ENCODE measurements around the gene STMN1.

Gene STMN1

GRCh38 chr1:25918615-25919014, 12.4 kb upstream of the STMN1 start:
- DNase-seq, result no peak

- DNase-seq, result peak; percentile 35
These were observed 11.8 kb upstream of the STMN1 start for GRCh38 chr1:25917996-25918395.

- DNase-seq, result no peak
These were observed 10.2 kb upstream of the STMN1 start for GRCh38 chr1:25916460-25916859.

- DNase-seq, result no peak
These were observed 8.1 kb upstream of the STMN1 start for GRCh38 chr1:25914074-25914995.

- no peak for DNase-seq
These were observed 7.0 kb upstream of the STMN1 start for GRCh38 chr1:25913206-25913605.

GRCh38 chr1:25912076-25912831, 6.0 kb upstream of the STMN1 start:
- DNase-seq, result no peak

GRCh38 chr1:25911162-25911561, 4.9 kb upstream of the STMN1 start:
- no peak for DNase-seq

- no peak for DNase-seq
These were observed 2.8 kb upstream of the STMN1 start for GRCh38 chr1:25909040-25909439.

GRCh38 chr1:25908161-25908560, 1.9 kb upstream of the STMN1 start:
- no peak for DNase-seq

GRCh38 chr1:25907601-25908000, 1.4 kb upstream of the STMN1 start:
- no peak for DNase-seq

- DNase-seq, result peak; percentile 25
These were observed 553 bp upstream of the STMN1 start for GRCh38 chr1:25906644-25907300.

- DNase-seq, result peak; percentile 98
These were observed 1.1 kb downstream of the STMN1 start for GRCh38 chr1:25904943-25905679.

- no peak for DNase-seq
These were observed 2.2 kb downstream of the STMN1 start for GRCh38 chr1:25903986-25904385.

GRCh38 chr1:25902462-25902861, 3.8 kb downstream of the STMN1 start:
- DNase-seq, result no peak

GRCh38 chr1:25900219-25900618, 6.0 kb downstream of the STMN1 start:
- no peak for DNase-seq

GRCh38 chr1:25899792-25900191, 6.4 kb downstream of the STMN1 start:
- no peak for DNase-seq

GRCh38 chr1:25898223-25899015, 7.8 kb downstream of the STMN1 start:
- DNase-seq, result no peak

- no peak for DNase-seq
These were observed 8.5 kb downstream of the STMN1 start for GRCh38 chr1:25897754-25898153.

GRCh38 chr1:25896266-25896665, 10.0 kb downstream of the STMN1 start:
- DNase-seq, result no peak

- peak; percentile 91 for DNase-seq
These were observed 10.7 kb downstream of the STMN1 start for GRCh38 chr1:25895365-25895990.

GRCh38 chr1:25893116-25893515, 13.1 kb downstream of the STMN1 start:
- DNase-seq, result no peak
